8988T (cell line): Measurements from ENCODE around the gene CXorf58.
"Not testable (repeated sequence)": the region's sequence is repeated elsewhere in the genome, so short reads cannot be mapped to it uniquely, and the experiment has no call there.

ENCODE experiments used
- DNase-seq: peaks from one replicate; pipeline ENCODE4 v3.0.0; 2011

CXorf58 gene

DNA sequence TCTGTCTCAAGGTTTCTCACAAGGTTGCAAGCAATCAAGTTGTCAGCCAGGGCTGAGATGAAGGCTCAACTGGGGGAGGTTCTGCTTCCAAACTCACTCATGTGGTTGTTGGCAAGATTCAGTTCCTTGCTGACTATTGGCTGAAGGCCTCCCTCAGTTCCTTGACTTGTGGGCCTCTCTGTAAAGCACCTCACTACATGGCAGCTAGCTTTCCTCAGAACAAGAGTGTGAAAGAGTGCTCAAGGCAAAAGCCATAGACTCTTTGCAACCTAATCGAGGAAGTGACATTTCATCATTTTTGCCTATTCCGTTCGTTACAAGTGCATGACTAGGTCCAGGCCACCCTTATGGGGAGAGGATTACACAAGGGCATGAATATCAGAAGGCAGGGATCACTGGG is 52.0 kb downstream of the CXorf58 start:
- DNase-seq, result no peak

DNA sequence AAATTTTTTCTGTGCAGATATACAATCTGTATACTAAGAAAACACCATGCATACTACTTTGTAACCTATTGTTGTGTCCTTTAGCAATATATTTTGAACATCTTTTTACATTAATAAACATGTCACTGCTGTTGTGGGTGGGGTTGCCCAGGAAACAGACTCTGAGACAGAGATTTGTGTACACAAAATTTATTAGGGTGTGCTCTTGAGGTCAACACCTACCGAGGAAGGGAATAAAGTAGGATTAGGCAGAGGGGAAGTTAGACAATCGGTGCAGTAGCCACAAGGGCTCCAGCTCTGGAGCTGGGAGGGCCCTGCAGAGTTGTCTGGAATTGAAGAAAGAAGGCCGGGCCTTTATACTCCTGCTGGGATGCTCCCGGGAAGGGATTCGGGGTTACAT is 56.4 kb downstream of the CXorf58 start:
- no peak for DNase-seq

DNA sequence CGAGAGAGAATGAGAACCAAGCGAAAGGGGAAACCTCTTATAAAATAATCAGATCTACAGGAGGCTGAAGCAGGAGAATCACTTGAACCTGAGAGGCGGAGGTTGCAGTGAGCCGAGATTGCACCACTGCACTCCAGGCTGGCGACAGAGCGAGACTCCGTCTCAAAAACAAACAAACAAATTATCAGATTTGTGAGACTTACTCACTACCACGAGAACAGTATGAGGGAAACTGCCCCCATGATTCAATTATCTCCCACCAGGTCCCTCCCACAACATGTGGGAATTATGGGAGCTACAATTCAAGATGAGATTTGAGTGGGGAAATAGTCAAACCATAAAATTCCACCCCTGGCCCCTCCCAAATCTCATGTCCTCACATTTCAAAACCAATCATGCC is 57.8 kb downstream of the CXorf58 start:
- DNase-seq, result not testable (repeated sequence)

DNA sequence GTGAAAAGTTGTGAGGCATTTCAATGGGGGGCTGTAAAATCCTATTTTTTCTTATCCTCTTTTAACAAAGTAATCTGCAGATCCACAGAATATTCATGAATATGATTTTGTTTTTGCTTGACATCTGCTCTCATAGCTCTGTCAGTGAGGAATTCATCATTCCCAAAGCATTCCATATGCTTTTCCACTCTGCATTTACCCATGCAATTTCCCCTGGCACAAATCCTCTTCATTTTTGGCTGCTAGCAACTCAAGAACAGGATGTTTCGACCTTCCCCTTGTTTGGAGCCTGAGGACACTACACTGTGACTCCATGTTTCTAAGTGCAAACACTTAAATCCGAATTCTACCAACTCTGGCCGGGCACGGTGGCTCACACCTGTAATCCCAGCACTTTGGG is 70.7 kb downstream of the CXorf58 start:
- DNase-seq, result no peak

DNA sequence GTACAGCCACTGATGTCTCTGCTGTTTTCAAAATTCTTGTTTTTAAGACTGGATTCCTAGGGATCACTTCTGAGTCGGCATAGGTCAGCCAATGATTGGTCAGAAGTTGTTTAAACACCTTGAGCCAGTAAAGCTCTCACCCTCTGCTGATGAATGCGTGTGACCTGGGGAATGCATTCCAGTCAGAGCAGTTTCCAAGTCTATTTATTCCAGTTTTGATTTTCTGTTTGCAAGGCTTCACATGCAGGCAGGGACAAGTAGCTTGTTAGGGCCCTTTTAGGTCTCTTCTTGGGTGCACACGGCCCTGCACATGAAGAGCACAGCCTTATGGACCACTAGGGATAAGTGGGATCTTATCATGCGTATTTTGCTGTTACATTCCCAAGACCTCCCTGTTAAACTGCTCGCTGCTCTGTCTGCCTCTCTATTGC is 72.2 kb downstream of the CXorf58 start:
- no peak for DNase-seq

DNA sequence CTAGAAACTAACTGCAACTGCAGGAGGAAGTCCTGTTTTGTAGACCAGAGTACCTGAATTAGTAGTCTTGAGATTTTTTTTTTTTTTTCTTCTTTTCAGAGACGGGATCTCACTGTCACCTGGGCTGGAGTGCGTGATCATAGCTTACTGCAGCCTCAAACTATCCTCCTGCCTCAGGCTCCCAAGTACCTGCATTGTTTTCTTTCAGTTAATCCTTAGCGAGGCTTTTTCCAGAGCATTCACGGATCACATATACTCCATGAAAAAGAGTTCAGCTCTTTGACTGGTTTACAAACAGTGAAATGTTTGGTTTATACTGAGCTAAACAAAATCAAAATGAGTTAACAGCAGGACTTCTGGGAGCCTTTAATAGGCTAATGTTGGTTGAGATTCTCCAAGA is 73.4 kb downstream of the CXorf58 start:
- DNase-seq, result no peak

DNA sequence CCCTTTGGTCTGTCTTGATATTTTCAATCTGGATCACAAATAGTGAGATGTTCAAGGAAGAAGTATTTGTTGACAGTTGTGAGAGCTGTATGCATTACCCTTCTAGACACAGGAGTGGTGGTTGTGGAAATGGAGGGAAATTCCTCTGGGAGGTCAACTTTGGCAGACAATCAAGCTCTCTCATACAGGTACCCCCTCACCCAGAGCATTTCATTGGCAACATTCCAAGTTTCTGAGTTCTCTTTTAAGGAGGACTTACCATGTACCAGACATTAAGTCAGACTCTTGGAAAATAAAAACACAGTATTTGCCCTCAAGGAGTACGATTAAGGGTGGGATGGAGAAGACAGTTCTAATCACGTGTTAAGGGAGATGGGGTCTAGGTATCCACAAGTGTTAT is 73.9 kb downstream of the CXorf58 start:
- no peak for DNase-seq

DNA sequence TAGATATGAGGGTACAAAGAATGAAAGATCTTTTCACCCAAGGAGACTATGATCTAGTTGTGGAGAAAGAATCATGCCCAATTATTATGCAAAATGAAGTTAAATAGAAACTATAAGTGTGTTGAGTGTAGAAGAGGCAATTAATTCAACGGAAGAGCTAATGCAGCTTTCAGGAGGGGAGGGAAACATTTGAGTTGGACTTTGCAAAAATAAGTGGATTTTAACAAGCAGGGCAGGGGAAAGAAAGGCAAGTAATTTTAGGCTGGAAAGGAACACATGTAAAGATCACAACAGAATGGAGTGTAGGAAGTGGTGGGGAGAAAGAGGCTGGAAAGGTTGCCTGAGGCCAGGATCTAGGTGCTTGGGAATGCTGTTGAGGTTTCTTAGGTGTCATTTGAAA is 75.1 kb downstream of the CXorf58 start:
- no peak for DNase-seq
